Parathyroid adenoma (tissue), 2 donors: ENCODE results near the gene SAMD1.

Experiments used
- H2AFZ ChIP-seq: fragments of 300-600 bp; sonication (generic); one replicate; pipeline ENCODE4 v1.7.0; 2017; ENCODE audit warnings: antibody characterized with exemption, mild to moderate bottlenecking
- H3K27ac ChIP-seq: fragments of 300-600 bp; sonication (generic); one replicate; pipeline ENCODE4 v1.7.0; 2017
- H3K27me3 ChIP-seq: fragments of 300-600 bp; sonication (generic); one replicate; pipeline ENCODE4 v1.7.0; 2017; ENCODE audit warnings: low read length; ENCODE audit not compliant: control insufficient read depth, insufficient read depth
- H3K36me3 ChIP-seq: fragments of 300-600 bp; sonication (generic); one replicate; pipeline ENCODE4 v1.7.0; 2017; ENCODE audit warnings: low read length; ENCODE audit not compliant: control insufficient read depth, insufficient read depth
- H3K4me1 ChIP-seq: fragments of 300-600 bp; sonication (generic); one replicate; pipeline ENCODE4 v1.7.0; 2017; ENCODE audit warnings: control low read depth
- H3K4me2 ChIP-seq: fragments of 300-600 bp; sonication (generic); one replicate; pipeline ENCODE4 v1.7.0; 2017; ENCODE audit warnings: low read length
- H3K4me3 ChIP-seq: fragments of 300-600 bp; sonication (generic); one replicate; pipeline ENCODE4 v1.7.0; 2017; ENCODE audit warnings: low read depth, low read length
- H3K79me2 ChIP-seq: fragments of 300-600 bp; sonication (generic); one replicate; pipeline ENCODE4 v1.7.0; 2017; ENCODE audit warnings: control low read depth
- H3K9ac ChIP-seq: fragments of 300-600 bp; sonication (generic); one replicate; pipeline ENCODE4 v1.7.0; 2017; ENCODE audit warnings: mild to moderate bottlenecking
- H3K9me3 ChIP-seq: fragments of 300-600 bp; sonication (generic); one replicate; pipeline ENCODE4 v1.7.0; 2017; ENCODE audit warnings: low read length; ENCODE audit not compliant: control insufficient read depth
- CTCF ChIP-seq: fragments of 300-600 bp; sonication (generic); IDR thresholded peaks from one replicate; pipeline ENCODE4 v1.7.0; 2017; ENCODE audit warnings: antibody characterized with exemption, mild to moderate bottlenecking
- donor health status: primary hyperparathyroidism.

Gene SAMD1

GRCh38 chr19:14056069-14056666 is 34.4 kb downstream of the SAMD1 start:
- H3K27ac ChIP-seq, result no peak overlapping the region
- no peaks in the 10 kb centered on the region for H3K27me3 ChIP-seq
- peaks cover 2% of the 10 kb centered on the region for H3K4me1 ChIP-seq
- no peak overlapping the region for H3K9ac ChIP-seq
- no peaks in the 10 kb centered on the region for H3K36me3 ChIP-seq
- no peaks in the 10 kb centered on the region for H3K79me2 ChIP-seq
- no peaks in the 10 kb centered on the region for H3K9me3 ChIP-seq
- no peak overlapping the region for H3K4me3 ChIP-seq
- H3K4me2 ChIP-seq, result no peak overlapping the region
- no peak for TF ChIP-seq CTCF
- H2AFZ ChIP-seq, result no peak overlapping the region

- no peak overlapping the region for H3K9ac ChIP-seq
- no peaks in the 10 kb centered on the region for H3K36me3 ChIP-seq
- no peak overlapping the region for H2AFZ ChIP-seq
- H3K9me3 ChIP-seq, result no peaks in the 10 kb centered on the region
- H3K79me2 ChIP-seq, result no peaks in the 10 kb centered on the region
- H3K4me3 ChIP-seq, result no peak overlapping the region
- H3K4me1 ChIP-seq, result peaks cover 2% of the 10 kb centered on the region
- no peak overlapping the region for H3K27ac ChIP-seq
- no peak overlapping the region for H3K4me2 ChIP-seq
- H3K27me3 ChIP-seq, result no peaks in the 10 kb centered on the region
- no peak for TF ChIP-seq CTCF
Measured at GRCh38 chr19:14055396-14055795, 35.2 kb downstream of the SAMD1 start.

GRCh38 chr19:14054721-14055120 is 35.8 kb downstream of the SAMD1 start:
- Histone ChIP-seq H3K4me2 (no peak overlapping the region), H3K27me3 (no peaks in the 10 kb centered on the region), H3K79me2 (no peaks in the 10 kb centered on the region), H3K9me3 (no peaks in the 10 kb centered on the region), H3K36me3 (no peaks in the 10 kb centered on the region), H2AFZ (no peak overlapping the region), H3K4me3 (no peak overlapping the region), H3K27ac (no peak overlapping the region), H3K4me1 (no peaks in the 10 kb centered on the region), H3K9ac (no peak overlapping the region)
- TF ChIP-seq CTCF, result no peak

GRCh38 chr19:14054099-14054498 is 36.5 kb downstream of the SAMD1 start:
- Histone ChIP-seq H3K9ac (no peak overlapping the region), H2AFZ (no peak overlapping the region), H3K27me3 (no peaks in the 10 kb centered on the region), H3K4me3 (no peak overlapping the region), H3K36me3 (no peaks in the 10 kb centered on the region), H3K4me1 (no peaks in the 10 kb centered on the region), H3K27ac (no peak overlapping the region), H3K4me2 (no peak overlapping the region), H3K79me2 (no peaks in the 10 kb centered on the region), H3K9me3 (no peaks in the 10 kb centered on the region)
- TF ChIP-seq CTCF, result no peak

GRCh38 chr19:14053500-14053899 is 37.1 kb downstream of the SAMD1 start:
- Histone ChIP-seq H3K79me2 (no peaks in the 10 kb centered on the region), H3K27me3 (no peaks in the 10 kb centered on the region), H2AFZ (no peak overlapping the region), H3K4me3 (no peak overlapping the region), H3K4me1 (no peaks in the 10 kb centered on the region), H3K36me3 (no peaks in the 10 kb centered on the region), H3K9me3 (no peaks in the 10 kb centered on the region), H3K27ac (no peak overlapping the region), H3K9ac (no peak overlapping the region), H3K4me2 (no peak overlapping the region)
- TF ChIP-seq CTCF, result no peak
